Measurements from ENCODE around the gene CDC42EP3.

CDC42EP3 gene

DNA sequence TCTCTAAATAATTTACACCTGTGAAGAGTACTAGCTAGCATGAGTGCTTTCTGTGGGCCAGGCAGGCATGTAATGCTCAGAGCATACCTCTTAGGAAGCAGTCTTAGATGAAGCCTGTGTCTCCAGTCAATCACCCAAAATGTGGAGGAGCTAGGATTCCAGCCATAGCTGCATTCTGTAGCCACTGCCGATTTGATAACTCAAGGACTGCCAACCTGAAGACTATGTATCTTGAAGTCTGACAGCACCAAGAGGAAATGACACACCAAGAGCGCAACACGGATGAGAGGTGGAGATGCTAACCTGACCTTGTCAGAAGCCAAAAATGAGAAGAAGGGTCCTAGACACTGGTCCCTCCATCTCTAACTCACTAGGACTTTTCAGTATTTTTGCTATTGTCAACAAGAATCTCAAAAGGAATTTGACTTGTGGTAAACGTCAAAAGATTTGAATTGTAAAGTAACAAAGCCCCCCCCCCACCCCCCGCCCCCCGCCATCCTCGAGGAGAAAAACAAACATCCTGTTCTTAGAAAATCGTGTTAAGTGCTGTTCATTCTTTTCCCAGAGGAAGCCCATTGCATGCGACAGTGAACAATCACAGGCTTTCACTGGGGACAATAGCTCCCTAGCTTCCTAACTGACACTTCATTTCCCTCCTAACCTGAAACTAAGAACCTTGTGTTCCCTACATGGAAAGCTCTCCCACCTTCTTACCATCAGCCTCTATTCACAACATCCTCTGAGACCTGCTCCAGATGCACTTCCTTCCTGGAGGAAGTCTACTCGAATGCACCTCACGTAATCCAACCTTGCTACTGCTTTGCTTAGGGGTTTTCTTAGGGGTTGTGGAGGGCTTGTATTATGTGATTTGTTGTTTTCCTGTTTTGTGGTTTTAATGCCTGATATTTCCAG lies 14.7 kb downstream of the CDC42EP3 start:
- no peak for DNase-seq (ENCODE audit: low read depth in 2 of 2, low spot score in 1 of 2)

DNA sequence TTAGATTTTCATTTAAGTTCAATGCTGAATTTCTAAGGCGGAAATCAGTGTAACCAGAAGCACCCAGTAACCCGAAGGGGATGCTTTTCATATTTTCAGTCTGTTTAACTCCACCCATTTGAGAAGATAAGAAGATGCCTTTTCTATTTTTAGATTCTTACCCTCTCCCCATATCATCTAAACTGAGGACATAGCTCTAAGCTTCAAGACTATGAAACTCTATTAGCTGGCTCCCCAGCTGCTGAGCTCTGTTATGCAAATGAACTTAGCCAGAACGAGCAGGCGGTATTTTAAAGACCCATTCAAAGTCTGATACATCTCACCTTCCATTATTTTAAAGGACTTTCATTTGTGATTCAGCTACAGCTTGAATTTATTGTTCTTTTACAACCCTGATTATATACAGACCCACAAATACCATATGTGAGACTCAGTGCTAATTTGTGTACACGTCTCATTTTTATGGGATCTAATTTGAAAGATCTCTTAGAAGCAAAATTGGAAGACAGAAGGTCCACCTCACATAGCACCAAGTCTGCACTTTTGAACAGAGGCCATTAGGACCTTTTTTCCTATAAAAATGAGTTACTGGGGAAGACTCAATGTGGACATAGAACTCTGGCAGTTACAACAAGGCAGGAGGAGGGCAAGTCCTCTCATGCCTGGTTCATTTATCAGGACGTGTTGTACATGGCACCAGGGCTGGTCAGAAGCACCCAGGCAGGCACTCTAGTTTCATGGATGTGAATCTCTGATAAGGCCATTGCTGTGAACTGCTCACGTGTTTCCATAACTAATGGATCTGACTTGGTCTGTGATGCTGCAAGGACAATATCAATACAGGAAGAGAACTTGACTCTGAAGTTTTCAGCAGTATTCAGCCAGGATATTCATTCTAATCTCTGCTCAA lies 16.3 kb downstream of the CDC42EP3 start:
- DNase-seq (ENCODE audit: low read depth in 2 of 2, low spot score in 1 of 2), result no peak

DNA sequence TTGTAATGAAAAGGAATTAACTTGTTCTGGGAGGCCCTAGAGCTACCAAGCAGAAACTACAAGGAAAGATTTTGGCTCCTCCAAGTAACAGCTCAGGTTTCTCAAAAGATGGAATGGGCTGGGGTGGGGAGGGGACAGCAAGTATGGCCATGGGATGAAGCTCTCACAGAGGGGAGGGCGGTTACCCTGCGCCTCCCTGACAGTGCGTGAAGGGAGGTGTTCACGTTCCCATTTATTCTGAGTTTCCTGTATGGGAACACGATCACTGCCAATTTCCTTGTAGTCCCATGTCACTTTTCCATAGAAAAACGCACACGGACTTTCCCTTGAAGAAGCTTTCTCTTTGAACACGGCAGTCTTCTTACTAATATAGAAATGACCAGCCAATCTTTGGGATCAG lies 17.0 kb downstream of the CDC42EP3 start:
- no peak for DNase-seq (ENCODE audit: low read depth in 2 of 2, low spot score in 1 of 2)

DNA sequence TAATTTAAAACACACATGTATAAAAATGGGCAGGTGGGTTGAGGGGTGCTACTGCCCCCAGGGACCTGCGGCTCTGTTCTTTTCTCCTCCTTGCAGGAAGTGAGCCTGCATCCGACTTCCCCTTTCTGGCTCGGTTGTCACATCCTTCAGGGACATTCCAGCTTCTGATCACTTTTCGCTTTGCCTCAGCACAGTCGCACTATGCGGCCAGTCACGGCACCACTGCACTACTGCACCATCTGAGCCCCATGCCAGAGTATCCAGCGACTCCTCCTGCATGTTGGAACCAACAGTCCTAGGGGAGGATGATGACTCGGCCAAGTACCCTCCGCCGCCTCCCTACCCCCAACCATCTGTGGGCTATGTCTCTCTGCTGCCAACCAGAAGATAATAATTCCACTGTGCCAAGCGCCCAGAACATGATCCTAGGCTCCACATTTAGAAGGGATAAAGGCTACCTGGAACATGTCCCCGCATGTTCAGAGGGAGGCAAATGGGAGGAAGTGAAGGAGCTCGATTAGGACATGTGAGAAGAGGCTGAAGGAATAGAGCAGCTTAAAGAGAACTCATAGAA lies 17.6 kb downstream of the CDC42EP3 start:
- no peak for DNase-seq (ENCODE audit: low read depth in 2 of 2, low spot score in 1 of 2)

DNA sequence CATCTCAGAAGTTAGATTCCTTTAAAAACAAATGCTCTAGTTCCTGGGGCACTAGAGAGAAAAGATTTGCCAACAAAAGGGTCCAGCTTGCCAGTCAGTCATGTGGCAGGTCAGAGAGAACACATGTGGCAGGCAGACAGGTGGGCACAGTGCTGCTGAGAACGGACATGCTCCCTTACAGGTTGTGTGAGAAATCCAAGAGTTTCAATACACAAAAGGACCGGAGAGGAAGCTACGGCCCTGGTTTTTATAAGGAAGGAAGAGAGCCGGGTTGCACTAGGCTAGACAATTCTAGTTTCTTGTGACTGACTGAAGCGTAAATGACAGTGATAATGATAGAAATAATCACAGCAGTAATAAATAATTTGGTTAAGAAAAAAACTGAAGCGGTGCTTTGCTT lies 18.3 kb downstream of the CDC42EP3 start:
- no peak for DNase-seq (ENCODE audit: low read depth in 2 of 2, low spot score in 1 of 2)

DNA sequence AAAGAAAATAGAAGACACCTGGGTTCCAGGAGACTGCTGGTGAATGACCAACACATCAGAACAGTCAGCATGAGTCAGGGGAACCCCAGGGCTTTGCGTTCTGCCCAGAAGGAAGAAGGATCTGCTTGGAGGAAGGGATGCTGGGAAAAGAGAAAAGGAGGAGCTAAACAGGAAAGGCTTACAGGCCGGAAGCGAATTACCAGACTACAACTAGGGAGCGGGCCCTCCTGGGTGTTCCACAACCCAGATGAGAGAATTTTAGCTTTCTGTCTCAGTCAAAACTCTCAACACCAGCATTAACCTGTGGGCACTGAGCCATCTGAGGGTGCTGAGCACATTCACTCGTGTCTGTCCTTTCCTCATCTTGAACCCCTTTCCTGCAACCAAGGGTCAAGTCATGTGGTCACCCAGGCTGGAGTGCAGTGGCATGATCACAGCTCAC lies 19.2 kb downstream of the CDC42EP3 start:
- DNase-seq (ENCODE audit: low read depth in 2 of 2, low spot score in 1 of 2), result no peak

DNA sequence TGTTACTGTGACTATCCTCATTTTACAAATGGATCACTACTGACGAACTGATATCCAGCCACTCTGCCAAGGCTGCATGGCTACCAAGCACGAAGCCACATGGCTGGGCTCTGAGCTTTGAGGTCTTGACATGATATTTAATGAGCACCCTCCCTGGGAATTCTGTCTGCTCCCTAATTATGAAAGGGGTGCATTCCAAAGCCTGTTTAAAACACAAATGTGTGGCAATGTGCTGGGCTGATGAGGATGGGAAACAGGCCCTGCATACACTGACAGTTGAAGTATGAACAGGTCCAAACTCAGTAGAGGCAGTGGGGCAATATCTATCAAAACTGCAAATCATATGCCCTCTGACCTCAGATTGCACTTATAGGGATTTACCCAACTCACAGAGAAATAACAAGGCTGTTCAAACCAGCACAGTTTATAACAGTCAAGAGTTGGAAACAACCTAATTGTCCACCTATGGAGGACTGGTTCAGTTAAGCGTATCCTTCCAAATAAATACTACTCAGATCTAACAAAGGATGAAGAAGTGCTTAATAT lies 20.8 kb downstream of the CDC42EP3 start:
- no peak for DNase-seq (ENCODE audit: low read depth in 2 of 2, low spot score in 1 of 2)

DNA sequence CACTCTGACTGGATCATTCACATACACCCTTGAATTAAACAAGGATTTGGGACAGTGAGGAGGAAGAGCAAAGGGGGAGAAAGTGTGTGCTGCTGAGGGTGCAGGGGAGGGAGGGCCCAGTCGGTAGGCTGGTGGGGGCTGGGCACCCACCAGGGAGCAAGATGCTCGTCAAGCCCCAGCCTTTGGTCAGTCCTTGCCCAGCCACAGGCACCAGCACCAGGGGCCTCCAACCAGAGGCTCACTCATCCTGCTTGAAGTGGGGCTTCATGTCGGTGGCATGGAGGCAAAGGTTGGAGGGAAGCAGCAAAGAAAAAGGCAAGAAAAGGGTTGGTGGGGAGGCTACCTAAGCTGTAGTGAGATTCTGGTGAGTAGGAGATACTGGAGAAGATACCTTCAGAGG lies 21.9 kb downstream of the CDC42EP3 start:
- no peak for DNase-seq (ENCODE audit: low read depth in 2 of 2, low spot score in 1 of 2)

DNA sequence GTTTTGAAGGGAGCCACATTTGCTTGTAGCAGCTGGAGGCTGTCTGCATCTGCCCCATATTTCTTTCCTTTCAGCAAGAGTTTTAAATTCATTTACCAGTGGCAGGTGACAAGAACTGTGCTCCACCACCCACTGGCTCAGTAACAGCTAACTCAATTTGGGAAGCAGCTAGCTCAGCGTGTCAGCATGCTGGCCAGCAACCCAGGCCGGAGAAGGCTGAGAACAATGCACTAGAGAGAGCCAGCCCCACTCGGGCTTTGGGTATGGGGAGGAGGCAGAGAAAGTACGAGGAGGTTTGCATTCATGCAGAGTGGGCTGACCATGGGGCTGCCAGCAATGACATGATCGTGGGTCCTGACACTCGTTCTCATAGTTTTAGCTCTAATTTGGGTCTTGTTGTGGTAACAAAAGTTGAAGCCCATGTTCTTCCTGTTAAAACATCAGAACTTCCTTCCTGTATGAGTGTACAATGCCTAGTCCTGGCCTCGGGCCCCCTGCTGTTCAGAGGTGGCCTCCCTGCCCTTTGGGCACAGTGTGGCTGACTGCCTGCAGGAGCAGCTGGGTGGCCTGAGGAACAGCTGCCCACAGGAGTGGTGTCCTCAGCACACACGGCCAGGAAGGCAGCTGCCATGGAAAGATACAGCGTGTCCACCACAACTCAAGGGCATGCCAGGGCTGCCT lies 23.0 kb downstream of the CDC42EP3 start:
- no peak for DNase-seq (ENCODE audit: low read depth in 2 of 2, low spot score in 1 of 2)

DNA sequence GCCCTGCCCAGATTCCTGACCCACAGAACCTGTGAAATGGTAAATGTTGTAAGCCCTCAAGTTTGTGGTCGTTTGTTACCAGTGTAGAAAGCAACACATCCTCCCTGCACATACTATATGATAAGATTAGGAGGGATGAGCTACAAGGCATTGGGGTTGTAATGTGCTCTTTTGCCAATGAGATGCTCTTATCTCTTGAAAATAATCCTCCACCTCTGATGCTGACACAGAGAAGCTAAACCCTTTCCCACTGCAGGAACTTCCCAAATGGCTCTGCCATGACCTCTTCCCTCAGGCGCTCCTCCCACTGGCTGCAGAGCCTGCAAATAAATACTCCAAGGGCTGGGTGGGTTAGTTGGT lies 23.5 kb downstream of the CDC42EP3 start:
- no peak for DNase-seq (ENCODE audit: low read depth in 2 of 2, low spot score in 1 of 2)

DNA sequence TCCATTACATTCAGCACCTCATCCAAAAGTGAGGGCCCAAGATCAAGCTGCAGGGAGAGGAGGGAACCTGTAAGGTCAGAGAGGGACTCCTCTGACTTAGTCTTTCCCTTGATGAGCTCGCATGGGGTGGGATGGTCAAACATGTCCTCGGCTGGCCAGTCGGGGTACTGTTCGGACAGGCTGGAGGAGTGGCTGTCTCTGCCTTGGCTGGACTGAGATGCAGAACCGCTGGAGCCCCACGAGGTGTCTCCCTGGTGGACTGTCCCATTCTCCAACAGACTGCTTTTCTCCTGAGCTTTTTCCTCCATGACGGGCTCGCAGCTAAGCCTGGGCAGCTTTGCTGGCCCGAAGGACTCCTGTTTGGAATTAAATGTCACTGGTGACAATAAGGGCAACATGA lies 25.6 kb downstream of the CDC42EP3 start:
- no peak for DNase-seq (ENCODE audit: low read depth in 2 of 2, low spot score in 1 of 2)

DNA sequence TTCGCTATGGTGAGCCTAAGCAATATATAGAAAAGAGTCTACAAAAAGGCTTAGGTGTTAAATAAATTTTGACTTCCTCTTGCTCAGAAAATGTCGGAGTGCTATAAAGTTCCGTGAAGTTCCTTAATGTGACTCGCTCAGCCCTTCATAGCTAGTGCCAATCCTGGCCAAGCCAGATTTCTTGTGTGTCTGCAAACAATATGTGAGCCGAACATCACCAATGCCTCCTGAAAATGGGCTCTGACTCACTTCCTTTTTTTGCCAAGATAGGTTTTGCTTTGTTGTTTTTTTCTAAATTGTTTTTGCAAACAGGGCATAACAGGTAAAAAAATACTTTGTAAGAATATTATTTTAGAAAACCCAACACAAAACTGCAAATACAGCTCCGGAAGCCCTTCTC lies 26.1 kb downstream of the CDC42EP3 start:
- DNase-seq (ENCODE audit: low read depth in 2 of 2, low spot score in 1 of 2), result no peak

DNA sequence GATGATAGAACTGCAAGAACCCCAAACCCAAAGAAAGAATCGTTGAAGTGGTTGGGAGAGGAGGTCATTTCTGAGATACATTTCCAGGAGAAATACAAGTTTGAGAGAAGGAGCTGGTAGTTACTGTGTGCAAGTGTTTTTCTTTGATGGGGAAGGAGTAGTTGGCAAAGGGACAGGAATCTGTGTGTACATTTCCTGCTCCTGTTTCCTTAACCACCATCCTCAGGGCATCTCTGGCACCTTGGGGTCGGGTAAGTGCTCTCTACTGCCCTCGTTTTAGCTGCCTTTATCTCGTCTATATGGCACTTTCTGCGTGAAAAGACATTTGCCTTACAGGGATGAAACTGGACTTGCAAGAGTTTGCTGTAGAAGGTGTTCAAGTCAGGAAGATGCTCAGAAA lies 27.3 kb downstream of the CDC42EP3 start:
- no peak for DNase-seq (ENCODE audit: low read depth in 2 of 2, low spot score in 1 of 2)

DNA sequence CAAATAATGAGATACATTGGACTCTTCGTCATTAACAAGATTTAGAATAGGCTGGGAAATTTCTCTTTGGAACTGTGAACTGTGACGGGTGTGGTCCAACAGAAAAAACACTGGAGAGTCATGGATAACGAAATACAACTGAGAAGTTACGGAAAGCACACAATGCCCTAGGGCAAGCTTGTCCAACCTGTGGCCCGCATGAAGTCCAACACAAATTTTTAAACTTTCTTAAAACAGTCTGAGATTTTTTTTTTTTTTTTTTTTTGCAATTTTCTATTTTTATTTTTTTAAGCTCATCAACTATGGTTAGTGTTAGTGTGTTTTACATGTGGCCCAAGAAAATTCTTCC lies 27.7 kb downstream of the CDC42EP3 start:
- no peak for DNase-seq (ENCODE audit: low read depth in 2 of 2, low spot score in 1 of 2)

DNA sequence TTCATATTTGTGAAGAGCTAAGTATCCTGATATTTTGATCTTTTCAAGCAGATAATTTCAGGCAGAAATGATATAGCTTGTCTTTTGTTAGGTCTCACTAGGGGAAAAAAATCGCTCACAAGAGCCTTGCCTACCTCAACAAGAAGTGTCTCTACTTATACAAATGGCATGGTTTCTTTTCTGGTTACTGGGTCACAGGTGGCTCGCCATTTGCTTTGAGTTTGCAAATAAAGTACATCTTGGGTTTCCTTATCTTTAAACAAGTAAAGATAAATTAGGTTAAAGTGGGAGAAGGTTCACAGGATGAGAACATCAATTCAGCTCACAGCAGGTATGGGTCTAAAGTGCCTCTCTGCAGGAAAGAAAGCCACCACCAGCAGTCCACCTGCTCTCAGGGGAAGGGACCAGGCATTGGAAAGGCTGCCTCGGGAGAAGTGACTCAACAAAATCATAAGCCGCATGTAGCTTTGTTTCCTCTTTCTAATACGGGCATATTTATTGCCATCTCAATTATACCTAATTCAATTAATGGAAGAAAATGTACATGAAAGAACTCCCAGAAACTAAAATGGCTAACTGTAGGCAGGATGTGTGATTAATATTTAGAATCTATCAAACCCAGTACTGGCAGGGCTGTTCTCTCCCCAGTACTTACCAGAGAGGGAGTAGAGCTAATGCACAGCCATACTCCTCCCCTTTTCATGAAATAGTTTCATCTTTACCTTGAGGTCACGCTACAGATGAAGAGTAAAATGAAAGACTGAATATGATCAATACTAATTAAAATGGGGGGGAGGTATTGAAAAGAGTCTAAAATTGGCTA lies 28.3 kb downstream of the CDC42EP3 start:
- no peak for DNase-seq (ENCODE audit: low read depth in 2 of 2, low spot score in 1 of 2)

DNA sequence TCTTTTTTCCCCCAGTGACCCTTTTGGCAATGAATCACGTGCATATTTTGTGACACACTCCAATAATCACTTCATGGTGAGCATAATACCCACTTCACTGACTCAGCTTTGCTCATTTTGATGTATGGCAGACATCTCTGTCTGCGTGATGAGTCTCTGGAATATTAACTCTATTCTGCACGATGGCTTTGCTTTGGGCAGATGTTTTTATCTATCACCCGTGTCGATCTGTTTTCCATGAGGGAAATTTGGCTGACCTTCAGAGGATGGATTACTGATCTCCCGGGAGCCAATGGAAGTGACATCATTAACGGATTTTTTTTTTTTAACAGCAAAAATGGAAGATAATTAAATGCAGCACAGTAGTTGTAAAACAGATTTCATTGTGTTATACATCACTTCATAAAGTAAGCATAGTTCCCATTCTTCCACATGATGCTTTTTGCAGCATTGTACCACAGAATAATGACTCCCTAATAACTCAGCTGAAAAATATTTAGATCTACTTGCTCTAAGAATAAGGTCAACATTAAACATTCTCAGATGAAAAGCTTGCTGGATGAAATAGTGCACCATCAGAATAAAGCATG lies 29.8 kb downstream of the CDC42EP3 start:
- DNase-seq (ENCODE audit: low read depth in 2 of 2, low spot score in 1 of 2), result no peak

DNA sequence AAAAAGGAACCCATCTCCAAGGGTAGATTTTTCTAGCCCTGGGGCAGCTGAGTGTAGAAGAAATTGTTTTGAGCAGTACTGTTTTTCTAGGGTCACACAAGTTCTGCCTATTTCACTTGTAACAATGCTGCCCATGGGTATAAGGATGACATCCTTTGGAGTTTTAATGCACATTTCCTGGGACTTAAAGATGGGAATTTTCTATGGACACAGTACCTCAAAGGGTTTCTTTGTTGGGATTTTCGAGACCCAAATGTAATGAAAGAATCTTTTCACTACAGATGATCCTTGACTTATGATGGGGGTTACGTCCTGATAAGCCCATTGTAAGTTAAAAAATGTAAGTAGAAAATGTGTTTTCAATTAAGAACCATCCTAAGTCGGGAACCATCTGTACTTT lies 31.8 kb downstream of the CDC42EP3 start:
- DNase-seq (ENCODE audit: low read depth in 2 of 2, low spot score in 1 of 2), result no peak

DNA sequence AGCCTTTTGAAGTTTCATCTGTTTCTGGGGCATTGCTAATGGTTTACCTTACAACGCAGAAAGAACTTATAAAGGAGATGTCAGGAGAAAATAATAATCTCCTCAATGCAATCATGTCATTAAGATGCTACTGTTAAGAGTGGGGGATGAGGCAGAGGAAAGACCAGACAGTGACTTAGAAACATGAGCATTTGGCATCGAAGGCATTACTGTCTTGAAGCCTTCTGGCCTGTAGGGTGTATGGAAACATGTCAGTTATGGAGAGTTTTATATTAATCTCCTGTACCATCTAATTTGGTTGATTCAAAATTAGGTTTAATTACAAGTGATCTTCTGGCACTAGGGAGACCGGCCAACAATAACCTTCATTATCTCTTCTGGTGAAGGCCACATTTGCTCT lies 32.5 kb downstream of the CDC42EP3 start:
- DNase-seq (ENCODE audit: low read depth in 2 of 2, low spot score in 1 of 2), result no peak

DNA sequence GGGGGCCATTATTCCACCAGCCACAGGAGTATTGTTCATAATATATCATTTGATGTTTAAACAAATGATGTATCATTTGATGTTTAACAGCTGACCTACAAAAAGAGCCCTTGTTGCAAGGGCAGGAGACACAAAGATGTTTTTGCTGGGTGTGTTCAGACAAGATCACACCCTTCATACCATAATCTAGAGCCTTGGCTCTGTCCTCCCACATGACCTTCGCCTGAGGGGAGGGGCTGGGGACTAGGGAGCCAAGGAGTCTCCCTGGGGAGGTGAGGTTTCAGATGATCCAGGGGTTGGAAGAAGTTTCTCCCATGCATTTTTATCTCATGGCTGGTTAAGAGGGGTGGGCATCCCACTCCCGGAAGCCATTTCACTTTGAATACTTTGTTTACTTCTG lies 33.5 kb downstream of the CDC42EP3 start:
- DNase-seq (ENCODE audit: low read depth in 2 of 2, low spot score in 1 of 2), result no peak

All from stimulated activated CD8-positive, alpha-beta memory T cell treated with anti-CD3 and anti-CD28 coated beads, Interleukin-4, amount 100 ng/mL, for 1 hour (primary cell).